ENCODE results near the gene TSC22D1. TPM values are rescaled to one million over a fixed set of nuclear protein-coding genes. Genes with fewer than 3 reads are reported as not detected.

Gene TSC22D1
- total RNA-seq, 4 donors from 2014 or later = 199 to 263 (median 248) TPM

DNA sequence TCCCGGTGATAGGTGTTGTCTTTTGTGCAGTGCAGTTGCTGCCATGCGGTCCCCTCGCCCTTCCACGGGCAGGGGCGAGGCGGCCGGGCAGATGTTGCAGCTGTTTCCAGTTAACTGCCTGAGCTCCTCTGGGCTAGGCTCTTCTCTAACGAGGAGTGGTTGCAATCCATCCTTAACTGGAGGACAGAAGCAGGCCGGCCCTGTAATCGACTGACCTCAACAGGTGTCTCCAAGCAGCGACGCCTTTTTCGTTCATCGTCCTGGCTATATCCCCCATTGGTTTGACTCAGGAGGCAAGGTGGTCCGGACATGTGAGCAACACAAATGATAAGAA lies 1.9 kb upstream of the TSC22D1 start:
- TF ChIP-seq, protein P1, sequence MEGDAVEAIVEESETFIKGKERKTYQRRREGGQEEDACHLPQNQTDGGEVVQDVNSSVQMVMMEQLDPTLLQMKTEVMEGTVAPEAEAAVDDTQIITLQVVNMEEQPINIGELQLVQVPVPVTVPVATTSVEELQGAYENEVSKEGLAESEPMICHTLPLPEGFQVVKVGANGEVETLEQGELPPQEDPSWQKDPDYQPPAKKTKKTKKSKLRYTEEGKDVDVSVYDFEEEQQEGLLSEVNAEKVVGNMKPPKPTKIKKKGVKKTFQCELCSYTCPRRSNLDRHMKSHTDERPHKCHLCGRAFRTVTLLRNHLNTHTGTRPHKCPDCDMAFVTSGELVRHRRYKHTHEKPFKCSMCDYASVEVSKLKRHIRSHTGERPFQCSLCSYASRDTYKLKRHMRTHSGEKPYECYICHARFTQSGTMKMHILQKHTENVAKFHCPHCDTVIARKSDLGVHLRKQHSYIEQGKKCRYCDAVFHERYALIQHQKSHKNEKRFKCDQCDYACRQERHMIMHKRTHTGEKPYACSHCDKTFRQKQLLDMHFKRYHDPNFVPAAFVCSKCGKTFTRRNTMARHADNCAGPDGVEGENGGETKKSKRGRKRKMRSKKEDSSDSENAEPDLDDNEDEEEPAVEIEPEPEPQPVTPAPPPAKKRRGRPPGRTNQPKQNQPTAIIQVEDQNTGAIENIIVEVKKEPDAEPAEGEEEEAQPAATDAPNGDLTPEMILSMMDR (IDR thresholded peaks at IDR 0.05) = no peak
- no peak for TF ChIP-seq POLR2A (IDR thresholded peaks at IDR 0.05; ENCODE audit: low read depth)
- TF ChIP-seq POLR2AphosphoS5 (IDR thresholded peaks at IDR 0.05) = no peak
- TF ChIP-seq EP300 (IDR thresholded peaks at IDR 0.05) = no peak
- intact Hi-C loops (cut with DNase I) = loop anchor here (5.0 to 10.0 kb wide), 4 partner anchors 49 to 394 kb away; no protein-coding TSS in a partner anchor
- Histone ChIP-seq H3K4me3 (peak overlapping the region; percentile 88 to 98 (median 95)), H3K27ac (replicated peaks in 1 of 4) (peak overlapping the region; percentile 98 to 100 (median 98)), H3K9me3 (no peaks in the 10 kb centered on the region), H3K4me1 (peaks cover 30 to 37% (median 37%) of the 10 kb centered on the region in 4 donors), H3K36me3 (peaks cover 0 to 5% (median 0%) of the 10 kb centered on the region in 4 donors), H3K27me3 (no peaks in the 10 kb centered on the region)
- 2% methylated on average over 7 of the region's 15 CpGs for WGBS
- DNase-seq (ENCODE audit: extremely low spot score) = no peak

DNA sequence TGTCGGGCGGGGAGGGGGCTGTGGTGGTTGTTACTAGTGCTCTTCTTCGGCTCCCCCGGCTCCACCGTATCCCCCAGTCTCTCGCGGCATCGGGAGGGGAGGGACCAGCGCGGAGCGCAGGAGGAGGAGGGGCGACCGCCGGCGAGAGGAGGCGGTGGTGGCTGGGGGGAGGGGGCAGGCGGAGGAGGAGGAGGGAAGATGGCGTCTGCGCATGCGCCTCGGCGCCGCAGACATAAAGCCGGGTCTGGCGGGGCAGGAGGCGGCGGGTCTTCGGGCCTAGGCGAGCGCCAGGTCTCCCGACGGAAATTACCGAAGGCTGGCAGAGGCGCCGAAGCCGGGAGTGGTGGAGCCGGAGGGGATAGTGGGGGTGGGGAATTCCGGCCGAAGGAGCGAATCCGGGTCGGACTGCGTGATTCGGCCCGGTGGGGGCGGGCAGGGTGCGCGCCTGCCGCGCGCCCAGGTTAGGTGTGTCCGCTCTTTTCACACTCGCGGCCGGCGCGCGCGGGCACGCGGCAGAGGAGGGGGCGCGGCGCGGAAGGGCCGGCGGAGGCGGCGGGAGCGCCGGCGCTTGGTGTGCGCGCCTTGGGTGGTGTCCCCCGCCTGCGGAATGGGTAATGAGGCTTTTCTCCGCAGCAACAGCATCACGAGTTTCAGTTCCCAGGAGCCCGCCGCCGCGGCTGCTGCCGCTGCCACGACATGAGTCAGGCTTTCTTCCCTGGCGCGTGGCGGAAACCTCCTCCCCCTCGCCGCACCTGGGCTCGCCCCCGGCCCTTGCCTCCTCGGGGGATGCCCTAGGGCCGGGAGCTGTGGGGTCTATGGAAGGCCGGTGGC lies 1.3 kb upstream of the TSC22D1 start:
- H3K4me3 ChIP-seq = peak overlapping the region; percentile 88 to 98 (median 95)
- H3K27me3 ChIP-seq = no peaks in the 10 kb centered on the region
- H3K4me1 ChIP-seq = peaks cover 36 to 43% (median 42%) of the 10 kb centered on the region in 4 donors
- TF ChIP-seq POLR2A (IDR thresholded peaks at IDR 0.05; ENCODE audit: low read depth) = no peak
- TF ChIP-seq POLR2AphosphoS5 (IDR thresholded peaks at IDR 0.05) = peak; percentile 76 to 87
- 0% methylated on average over 17 of the region's 94 CpGs for WGBS
- DNase-seq (ENCODE audit: extremely low spot score) = peak; percentile 98
- peak overlapping the region; percentile 98 to 100 (median 98) for H3K27ac ChIP-seq (replicated peaks in 1 of 4)
- no peaks in the 10 kb centered on the region for H3K9me3 ChIP-seq
- intact Hi-C loops (cut with DNase I) = loop anchor here (5.0 to 10.0 kb wide), 4 partner anchors 50 to 395 kb away; no protein-coding TSS in a partner anchor
- peaks cover 0 to 5% (median 0%) of the 10 kb centered on the region in 4 donors for H3K36me3 ChIP-seq

DNA sequence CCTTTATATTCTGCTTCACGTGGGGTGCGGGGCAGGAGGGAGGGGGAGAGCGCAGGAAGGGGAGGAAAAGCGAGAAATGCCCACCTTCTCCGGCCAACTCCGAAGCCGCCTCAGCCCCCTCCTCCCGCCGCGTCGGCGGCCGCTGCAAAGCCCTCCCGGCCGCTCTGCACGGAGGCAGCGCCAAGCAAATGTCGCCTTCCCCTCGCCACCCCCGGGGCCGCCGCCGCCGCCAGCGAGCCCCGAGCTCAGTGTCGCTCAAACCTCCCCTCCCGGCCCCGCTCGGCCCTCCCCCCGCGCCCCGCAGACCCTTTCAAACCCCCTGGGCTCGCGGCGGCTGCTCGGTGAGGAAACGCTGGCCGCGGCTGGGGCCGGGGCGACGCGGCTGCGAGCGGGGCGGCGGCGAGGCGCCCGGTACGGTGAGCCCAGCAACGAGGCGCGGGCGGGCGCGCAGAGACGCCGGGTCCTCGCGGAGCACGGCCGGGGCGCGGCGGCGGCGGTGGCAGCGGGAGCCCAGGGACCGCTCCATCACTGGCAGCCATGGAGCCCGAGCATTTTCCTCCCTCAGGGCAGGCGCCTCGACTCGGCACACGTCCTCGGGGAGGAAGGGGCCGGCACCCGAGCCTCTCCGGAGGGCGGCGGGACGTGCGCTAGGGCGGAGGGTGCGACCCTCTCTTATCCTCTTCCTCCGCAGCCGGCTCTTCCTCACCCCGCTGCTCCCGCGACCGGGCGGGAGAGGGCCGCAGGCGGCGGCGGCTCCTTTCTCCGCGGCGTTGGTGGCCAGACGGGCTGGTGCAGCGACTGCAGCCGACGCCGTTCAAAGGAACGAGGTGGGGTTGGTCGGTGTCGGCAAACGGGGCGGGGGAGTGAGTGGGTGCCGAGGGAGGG lies 463 bp upstream of the TSC22D1 start:
- WGBS = under 1% methylated on average over 17 of the region's 111 CpGs
- no peaks in the 10 kb centered on the region for H3K9me3 ChIP-seq
- DNase-seq (ENCODE audit: extremely low spot score) = no peak
- TF ChIP-seq POLR2A (IDR thresholded peaks at IDR 0.05; ENCODE audit: low read depth) = peak; percentile 10
- TF ChIP-seq, protein P1 (IDR thresholded peaks at IDR 0.05) = no peak
- H3K27ac ChIP-seq (replicated peaks in 1 of 4) = peak overlapping the region; percentile 98 to 100 (median 98)
- H3K36me3 ChIP-seq = peaks cover 0 to 5% (median 0%) of the 10 kb centered on the region in 4 donors
- intact Hi-C loops (cut with DNase I) = loop anchor here (5.0 to 10.0 kb wide), 4 partner anchors 51 to 396 kb away; no protein-coding TSS in a partner anchor
- H3K27me3 ChIP-seq = no peaks in the 10 kb centered on the region
- peaks cover 38 to 47% (median 44%) of the 10 kb centered on the region in 4 donors for H3K4me1 ChIP-seq
- H3K4me3 ChIP-seq = peak overlapping the region; percentile 88 to 98 (median 95)

DNA sequence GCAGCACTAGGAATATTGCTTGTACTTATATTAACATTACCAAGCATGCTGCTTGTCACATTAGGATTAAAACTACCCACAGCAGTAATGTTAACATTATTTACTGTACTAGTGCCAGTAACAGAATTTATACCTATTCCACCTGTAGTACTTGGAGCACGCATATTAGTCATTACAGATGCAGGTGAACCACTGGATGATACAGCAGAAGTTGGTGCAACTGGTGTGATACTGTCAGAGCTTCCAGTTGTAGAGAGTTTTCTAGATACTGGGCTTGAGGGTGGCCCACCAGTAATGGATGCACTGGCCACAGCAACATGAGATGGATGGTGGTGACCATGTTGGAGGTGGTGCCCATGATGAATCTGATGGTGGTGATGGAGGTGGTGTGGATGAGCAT lies 1.1 kb downstream of the TSC22D1 start:
- intact Hi-C loops (cut with DNase I) = loop anchor here (5.0 to 10.0 kb wide), 4 partner anchors 52 to 397 kb away; no protein-coding TSS in a partner anchor
- Histone ChIP-seq H3K27me3 (no peaks in the 10 kb centered on the region), H3K36me3 (peaks cover 0 to 5% (median 0%) of the 10 kb centered on the region in 4 donors), H3K4me3 (peak overlapping the region; percentile 88 to 98 (median 95)), H3K4me1 (peaks cover 38 to 60% (median 53%) of the 10 kb centered on the region in 4 donors), H3K9me3 (no peaks in the 10 kb centered on the region), H3K27ac (replicated peaks in 1 of 4) (peak overlapping the region; percentile 98 to 100 (median 98))
- TF ChIP-seq, protein P1 (IDR thresholded peaks at IDR 0.05) = no peak
- TF ChIP-seq EP300 (IDR thresholded peaks at IDR 0.05) = no peak
- no peak for TF ChIP-seq POLR2A (IDR thresholded peaks at IDR 0.05; ENCODE audit: low read depth)
- no peak for TF ChIP-seq POLR2AphosphoS5 (IDR thresholded peaks at IDR 0.05)
- DNase-seq (ENCODE audit: extremely low spot score) = no peak
- 91% methylated on average over 1 of the region's 1 CpG for WGBS
